Measurements from ENCODE around the gene THSD4.
"Not testable (repeated sequence)": the region's sequence is repeated elsewhere in the genome, so short reads cannot be mapped to it uniquely, and the experiment has no call there.

DNA sequence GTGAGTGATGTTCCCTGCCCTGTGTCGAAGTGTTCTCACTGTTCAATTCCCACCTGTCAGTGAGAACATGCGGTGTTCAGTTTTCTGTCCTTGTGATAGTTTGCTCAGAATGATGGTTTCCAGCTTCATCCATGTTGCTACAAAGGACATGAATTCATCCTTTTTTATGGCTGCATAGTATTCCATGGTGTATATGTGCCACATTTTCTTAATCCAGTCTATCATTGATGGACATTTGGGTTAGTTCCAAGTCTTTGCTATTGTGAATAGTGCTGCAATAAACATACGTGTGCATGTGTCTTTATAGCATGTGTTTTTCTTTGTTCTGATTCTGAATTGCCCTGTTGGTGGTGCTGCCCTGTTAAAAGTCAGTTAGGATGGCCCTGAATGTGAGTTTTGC, 204.2 kb downstream of the THSD4 start:
- TF ChIP-seq, protein P1, sequence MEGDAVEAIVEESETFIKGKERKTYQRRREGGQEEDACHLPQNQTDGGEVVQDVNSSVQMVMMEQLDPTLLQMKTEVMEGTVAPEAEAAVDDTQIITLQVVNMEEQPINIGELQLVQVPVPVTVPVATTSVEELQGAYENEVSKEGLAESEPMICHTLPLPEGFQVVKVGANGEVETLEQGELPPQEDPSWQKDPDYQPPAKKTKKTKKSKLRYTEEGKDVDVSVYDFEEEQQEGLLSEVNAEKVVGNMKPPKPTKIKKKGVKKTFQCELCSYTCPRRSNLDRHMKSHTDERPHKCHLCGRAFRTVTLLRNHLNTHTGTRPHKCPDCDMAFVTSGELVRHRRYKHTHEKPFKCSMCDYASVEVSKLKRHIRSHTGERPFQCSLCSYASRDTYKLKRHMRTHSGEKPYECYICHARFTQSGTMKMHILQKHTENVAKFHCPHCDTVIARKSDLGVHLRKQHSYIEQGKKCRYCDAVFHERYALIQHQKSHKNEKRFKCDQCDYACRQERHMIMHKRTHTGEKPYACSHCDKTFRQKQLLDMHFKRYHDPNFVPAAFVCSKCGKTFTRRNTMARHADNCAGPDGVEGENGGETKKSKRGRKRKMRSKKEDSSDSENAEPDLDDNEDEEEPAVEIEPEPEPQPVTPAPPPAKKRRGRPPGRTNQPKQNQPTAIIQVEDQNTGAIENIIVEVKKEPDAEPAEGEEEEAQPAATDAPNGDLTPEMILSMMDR (IDR thresholded peaks at IDR 0.05): not testable (repeated sequence)
- TF ChIP-seq POLR2A, EP300 (IDR thresholded peaks at IDR 0.05): not testable (repeated sequence)

Measured in upper lobe of left lung (tissue), 4 donors.